Stimulated activated CD8-positive, alpha-beta memory T cell treated with anti-CD3 and anti-CD28 coated beads, Interleukin-15, amount 100 ng/mL, for 1 hour (primary cell): ENCODE results near the gene LAPTM5.

Experiments
- DNase-seq: peaks from one replicate; pipeline ENCODE4 v3.0.0-alpha.2; 2020; ENCODE audit warnings: low read depth

Gene LAPTM5

GRCh38 chr1:30742300-30742962 lies 15.1 kb downstream of the LAPTM5 start:
- no peak for DNase-seq

- no peak for DNase-seq
Measured at GRCh38 chr1:30741239-30741894, 16.2 kb downstream of the LAPTM5 start.

- no peak for DNase-seq
Measured at GRCh38 chr1:30740251-30741238, 17.0 kb downstream of the LAPTM5 start.

- no peak for DNase-seq
Measured at GRCh38 chr1:30739601-30740000, 18.0 kb downstream of the LAPTM5 start.

- no peak for DNase-seq
Measured at GRCh38 chr1:30738715-30739559, 18.6 kb downstream of the LAPTM5 start.

GRCh38 chr1:30738040-30738714 lies 19.4 kb downstream of the LAPTM5 start:
- no peak for DNase-seq

GRCh38 chr1:30737357-30738039 lies 20.1 kb downstream of the LAPTM5 start:
- no peak for DNase-seq

- DNase-seq: no peak
Measured at GRCh38 chr1:30735668-30736498, 21.7 kb downstream of the LAPTM5 start.

- no peak for DNase-seq
Measured at GRCh38 chr1:30735124-30735523, 22.4 kb downstream of the LAPTM5 start.

- no peak for DNase-seq
Measured at GRCh38 chr1:30734580-30734979, 23.0 kb downstream of the LAPTM5 start.

GRCh38 chr1:30734106-30734505 lies 23.5 kb downstream of the LAPTM5 start:
- no peak for DNase-seq

- DNase-seq: no peak
Measured at GRCh38 chr1:30733493-30733892, 24.1 kb downstream of the LAPTM5 start.

GRCh38 chr1:30732277-30732996 lies 25.1 kb downstream of the LAPTM5 start:
- no peak for DNase-seq

- DNase-seq: no peak
Measured at GRCh38 chr1:30731806-30732276, 25.7 kb downstream of the LAPTM5 start.

- DNase-seq: no peak
Measured at GRCh38 chr1:30731109-30731805, 26.3 kb downstream of the LAPTM5 start.

GRCh38 chr1:30730346-30731108 lies 27.0 kb downstream of the LAPTM5 start:
- DNase-seq: no peak

GRCh38 chr1:30729901-30730300 lies 27.7 kb downstream of the LAPTM5 start:
- no peak for DNase-seq
